ENCODE measurements around the gene HMGCR. TPM values are rescaled to one million over a fixed set of nuclear protein-coding genes. Genes with fewer than 3 reads are reported as not detected.

HMGCR gene
- total RNA-seq, 1 experiment from 2014 or later = 22.0 TPM

GRCh38 chr5:75368391-75368790 lies 31.4 kb downstream of the HMGCR start:
- BruUV-seq (replicated peaks) = no TSS peak
- TF ChIP-seq CTCF (conservative IDR thresholded peaks at IDR 0.05; ENCODE audit: low read depth, low read length) (no peak), EZH2 (IDR thresholded peaks at IDR 0.05; ENCODE audit: low read length, unreplicated experiment) (no peak), EZH2phosphoT487 (IDR thresholded peaks at IDR 0.05; ENCODE audit: borderline replicate concordance, low read length) (no peak)
- intact Hi-C loops (cut with micrococcal nuclease) = no loop called here
- H3K4me3 ChIP-seq (ENCODE audit: low read length) = no peak overlapping the region
- no peak overlapping the region for H3K9ac ChIP-seq (ENCODE audit: low read length)
- H3K9me2 ChIP-seq (replicated peaks; ENCODE audit: low read length) = no peaks in the 10 kb centered on the region
- no peaks in the 10 kb centered on the region for H3K79me2 ChIP-seq (ENCODE audit: low read length)
- H3K27me3 ChIP-seq (ENCODE audit: low read length) = no peaks in the 10 kb centered on the region
- 0 out of 2 replicates have a peak, but pooled peaks cover 6% of the 10 kb centered on the region for H3K4me1 ChIP-seq (ENCODE audit: insufficient read depth, low read length)
- H3K36me3 ChIP-seq (ENCODE audit: low read depth, low read length) = no peaks in the 10 kb centered on the region
- CTCF ChIA-PET = no interaction called here
- ATAC-seq = no peak
- H3K9me3 ChIP-seq (ENCODE audit: low read length) = no peaks in the 10 kb centered on the region
- no peak overlapping the region for H3K27ac ChIP-seq (ENCODE audit: low read length)
- H4K20me1 ChIP-seq (ENCODE audit: low read length) = no peaks in the 10 kb centered on the region
- peak; percentile 22 for DNase-seq
- no peak overlapping the region for H2AFZ ChIP-seq (ENCODE audit: low read length)
- H3K4me2 ChIP-seq (ENCODE audit: low read length) = no peak overlapping the region
- POLR2A ChIA-PET (ENCODE audit: unreplicated experiment) = interaction anchor here (0.5 kb wide), 1 partner anchor 32 kb away, joined by 14 read pairs; the partner anchor contains the start of gene HMGCR
- no peaks in the 10 kb centered on the region for H3F3A ChIP-seq (ENCODE audit: low read length, unreplicated experiment)

GRCh38 chr5:75373862-75374261 lies 36.8 kb downstream of the HMGCR start:
- DNase-seq (no peak), ATAC-seq (no peak)
- Histone ChIP-seq H3K79me2 (ENCODE audit: low read length) (no peaks in the 10 kb centered on the region), H3F3A (ENCODE audit: low read length, unreplicated experiment) (no peaks in the 10 kb centered on the region), H4K20me1 (ENCODE audit: low read length) (no peaks in the 10 kb centered on the region), H3K4me1 (ENCODE audit: insufficient read depth, low read length) (no peaks in the 10 kb centered on the region), H3K27ac (ENCODE audit: low read length) (no peak overlapping the region), H3K4me2 (ENCODE audit: low read length) (no peak overlapping the region), H3K27me3 (ENCODE audit: low read length) (no peaks in the 10 kb centered on the region), H3K9ac (ENCODE audit: low read length) (no peak overlapping the region), H3K4me3 (ENCODE audit: low read length) (no peak overlapping the region), H2AFZ (ENCODE audit: low read length) (no peak overlapping the region), H3K9me3 (ENCODE audit: low read length) (no peaks in the 10 kb centered on the region), H3K9me2 (replicated peaks; ENCODE audit: low read length) (no peaks in the 10 kb centered on the region), H3K36me3 (ENCODE audit: low read depth, low read length) (no peaks in the 10 kb centered on the region)
- intact Hi-C loops (cut with micrococcal nuclease) = no loop called here
- ChIA-PET POLR2A (ENCODE audit: unreplicated experiment) (no interaction called here), CTCF (no interaction called here)
- no peak for TF ChIP-seq CTCF (conservative IDR thresholded peaks at IDR 0.05; ENCODE audit: low read depth, low read length)
- BruUV-seq (replicated peaks) = no TSS peak

- Histone ChIP-seq H3K4me1 (ENCODE audit: insufficient read depth, low read length) (no peaks in the 10 kb centered on the region), H3K27me3 (ENCODE audit: low read length) (no peaks in the 10 kb centered on the region)
These were observed 37.4 kb downstream of the HMGCR start for GRCh38 chr5:75374394-75374814.

More at GRCh38 chr5:75374394-75374814, 37.4 kb downstream of the HMGCR start:
- TF ChIP-seq EZH2phosphoT487 (IDR thresholded peaks at IDR 0.05; ENCODE audit: borderline replicate concordance, low read length) (no peak), EZH2 (IDR thresholded peaks at IDR 0.05; ENCODE audit: low read length, unreplicated experiment) (no peak), CTCF (conservative IDR thresholded peaks at IDR 0.05; ENCODE audit: low read depth, low read length) (no peak)
- Histone ChIP-seq H2AFZ (ENCODE audit: low read length) (no peak overlapping the region), H4K20me1 (ENCODE audit: low read length) (no peaks in the 10 kb centered on the region), H3K4me3 (ENCODE audit: low read length) (no peak overlapping the region), H3K79me2 (ENCODE audit: low read length) (no peaks in the 10 kb centered on the region), H3K4me2 (ENCODE audit: low read length) (no peak overlapping the region), H3K9ac (ENCODE audit: low read length) (no peak overlapping the region), H3F3A (ENCODE audit: low read length, unreplicated experiment) (no peaks in the 10 kb centered on the region), H3K9me3 (ENCODE audit: low read length) (no peaks in the 10 kb centered on the region), H3K9me2 (replicated peaks; ENCODE audit: low read length) (no peaks in the 10 kb centered on the region), H3K27ac (ENCODE audit: low read length) (no peak overlapping the region), H3K36me3 (ENCODE audit: low read depth, low read length) (no peaks in the 10 kb centered on the region)
- BruUV-seq (replicated peaks) = no TSS peak
- POLR2A ChIA-PET (ENCODE audit: unreplicated experiment) = no interaction called here
- ATAC-seq (no peak), DNase-seq (no peak)
- intact Hi-C loops (cut with micrococcal nuclease) = no loop called here
- CTCF ChIA-PET = no interaction called here

Measured in PC-3 (cell line).